Chondrocyte (in vitro differentiated cells): ENCODE results near the gene KCNN1. TPM values are rescaled to one million over a fixed set of nuclear protein-coding genes. Genes with fewer than 3 reads are reported as not detected.
"Not testable (repeated sequence)": the region's sequence is repeated elsewhere in the genome, so short reads cannot be mapped to it uniquely, and the experiment has no call there.

ENCODE experiments used
- DNase-seq: peaks from one replicate; pipeline ENCODE4 v3.0.0; 2021; ENCODE audit warnings: mixed read lengths, low spot score
- H3K27ac Mint-ChIP-seq: one replicate; pipeline ENCODE4 v1.8.0; 2021; ENCODE audit warnings: mild to moderate bottlenecking, moderate library complexity, mixed read lengths; ENCODE audit not compliant: unreplicated experiment
- H3K27me3 Mint-ChIP-seq: 2 replicates; pipeline ENCODE4 v1.8.0; 2021; ENCODE audit warnings: low read depth, mixed read lengths
- H3K36me3 Mint-ChIP-seq: 2 replicates; pipeline ENCODE4 v1.8.0; 2021; ENCODE audit warnings: low read depth, mixed read lengths
- H3K4me1 Mint-ChIP-seq: 2 replicates; pipeline ENCODE4 v1.8.0; 2021; ENCODE audit warnings: low read depth, mild to moderate bottlenecking, mixed read lengths
- H3K4me3 Mint-ChIP-seq: one replicate; pipeline ENCODE4 v1.8.0; 2021; ENCODE audit warnings: mild to moderate bottlenecking, moderate library complexity, mixed read lengths; ENCODE audit not compliant: unreplicated experiment
- H3K9me3 Mint-ChIP-seq: 2 replicates; pipeline ENCODE4 v1.8.0; 2021; ENCODE audit warnings: low read depth, mixed read lengths
- total RNA-seq: library from RNA; stranded (reverse); gene quantifications from 3 replicates; pipeline ENCODE4 v1.2.1, GENCODE V29; 2021
- TF ChIP-seq, protein P1 (sequence below): fragments of 200-600 bp; sonication (generic); IDR thresholded peaks from 2 replicates; pipeline ENCODE4 v1.5.0; 2021; ENCODE audit warnings: antibody characterized with exemption, mild to moderate bottlenecking, moderate library complexity

The KCNN1 gene
- total RNA-seq, 1 donor from 2014 or later: not detected

DNA sequence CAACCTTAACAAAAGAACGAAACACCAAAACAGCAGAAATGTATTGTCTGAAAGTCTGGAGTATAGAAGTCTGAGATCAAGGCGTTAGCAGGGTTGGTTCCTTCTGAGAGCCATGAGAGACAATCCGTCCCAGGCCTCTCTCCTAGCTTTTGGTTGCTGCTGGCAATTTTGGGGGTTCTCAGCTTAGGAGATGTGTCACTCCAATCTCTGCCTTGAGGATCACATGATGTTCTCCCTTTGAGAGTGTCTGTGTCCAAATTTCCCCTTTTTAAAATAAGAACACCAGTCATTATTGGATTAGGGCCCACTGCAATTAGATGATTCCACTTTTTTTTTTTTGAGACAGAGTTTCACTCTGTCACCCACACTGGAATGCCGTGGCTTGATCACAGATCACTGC is 10.1 kb downstream of the KCNN1 start:
- no peaks in the 10 kb centered on the region for H3K36me3 Mint-ChIP-seq
- H3K27ac Mint-ChIP-seq: no peak overlapping the region
- H3K4me3 Mint-ChIP-seq: no peak overlapping the region
- DNase-seq: no peak
- H3K9me3 Mint-ChIP-seq: no peaks in the 10 kb centered on the region
- no peaks in the 10 kb centered on the region for H3K4me1 Mint-ChIP-seq
- H3K27me3 Mint-ChIP-seq: peaks cover 7% of the 10 kb centered on the region
- TF ChIP-seq, protein P1, sequence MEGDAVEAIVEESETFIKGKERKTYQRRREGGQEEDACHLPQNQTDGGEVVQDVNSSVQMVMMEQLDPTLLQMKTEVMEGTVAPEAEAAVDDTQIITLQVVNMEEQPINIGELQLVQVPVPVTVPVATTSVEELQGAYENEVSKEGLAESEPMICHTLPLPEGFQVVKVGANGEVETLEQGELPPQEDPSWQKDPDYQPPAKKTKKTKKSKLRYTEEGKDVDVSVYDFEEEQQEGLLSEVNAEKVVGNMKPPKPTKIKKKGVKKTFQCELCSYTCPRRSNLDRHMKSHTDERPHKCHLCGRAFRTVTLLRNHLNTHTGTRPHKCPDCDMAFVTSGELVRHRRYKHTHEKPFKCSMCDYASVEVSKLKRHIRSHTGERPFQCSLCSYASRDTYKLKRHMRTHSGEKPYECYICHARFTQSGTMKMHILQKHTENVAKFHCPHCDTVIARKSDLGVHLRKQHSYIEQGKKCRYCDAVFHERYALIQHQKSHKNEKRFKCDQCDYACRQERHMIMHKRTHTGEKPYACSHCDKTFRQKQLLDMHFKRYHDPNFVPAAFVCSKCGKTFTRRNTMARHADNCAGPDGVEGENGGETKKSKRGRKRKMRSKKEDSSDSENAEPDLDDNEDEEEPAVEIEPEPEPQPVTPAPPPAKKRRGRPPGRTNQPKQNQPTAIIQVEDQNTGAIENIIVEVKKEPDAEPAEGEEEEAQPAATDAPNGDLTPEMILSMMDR: no peak

DNA sequence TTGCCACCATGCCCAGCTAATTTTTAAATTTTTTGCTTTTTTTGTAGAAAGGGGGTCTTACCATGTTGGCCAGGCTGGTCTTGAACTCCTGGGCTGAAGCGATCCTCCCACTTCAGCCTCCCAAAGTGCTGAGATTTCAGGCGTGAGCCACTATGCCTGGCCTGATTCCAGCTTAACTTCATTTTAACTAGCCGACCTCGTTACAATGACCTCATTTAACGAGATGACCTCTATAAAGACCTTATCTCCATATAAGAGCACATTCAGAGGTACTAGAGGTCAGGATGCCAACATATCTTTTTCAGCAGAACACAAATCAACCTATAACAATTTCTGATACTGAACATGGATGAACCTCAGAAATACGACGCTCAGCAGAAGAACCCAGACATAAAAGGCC is 10.6 kb downstream of the KCNN1 start:
- Mint-ChIP-seq H3K4me3 (no peak overlapping the region), H3K4me1 (no peaks in the 10 kb centered on the region), H3K9me3 (no peaks in the 10 kb centered on the region), H3K36me3 (no peaks in the 10 kb centered on the region), H3K27ac (no peak overlapping the region), H3K27me3 (peaks cover 7% of the 10 kb centered on the region)
- TF ChIP-seq, protein P1: no peak
- no peak for DNase-seq

- DNase-seq: no peak
- no peaks in the 10 kb centered on the region for H3K9me3 Mint-ChIP-seq
- TF ChIP-seq, protein P1: no peak
- peaks cover 4% of the 10 kb centered on the region for H3K27me3 Mint-ChIP-seq
- H3K4me3 Mint-ChIP-seq: no peak overlapping the region
- H3K27ac Mint-ChIP-seq: no peak overlapping the region
- no peaks in the 10 kb centered on the region for H3K4me1 Mint-ChIP-seq
- no peaks in the 10 kb centered on the region for H3K36me3 Mint-ChIP-seq
Observed at GRCh38 chr19:17981611-17982010, 14.7 kb downstream of the KCNN1 start.

- Mint-ChIP-seq H3K4me3 (no peak overlapping the region), H3K36me3 (no peaks in the 10 kb centered on the region), H3K27me3 (peaks cover 4% of the 10 kb centered on the region)
Observed at GRCh38 chr19:17982430-17982829, 15.5 kb downstream of the KCNN1 start.

GRCh38 chr19:17985037-17985818 is 18.3 kb downstream of the KCNN1 start:
- no peaks in the 10 kb centered on the region for H3K9me3 Mint-ChIP-seq
- H3K36me3 Mint-ChIP-seq: no peaks in the 10 kb centered on the region
- peaks cover 2% of the 10 kb centered on the region for H3K27me3 Mint-ChIP-seq
- TF ChIP-seq, protein P1: no peak
- no peak for DNase-seq
- H3K4me1 Mint-ChIP-seq: no peaks in the 10 kb centered on the region
- H3K4me3 Mint-ChIP-seq: no peak overlapping the region
- H3K27ac Mint-ChIP-seq: no peak overlapping the region

More at GRCh38 chr19:17982430-17982829, 15.5 kb downstream of the KCNN1 start:
- H3K4me1 Mint-ChIP-seq: no peaks in the 10 kb centered on the region
- no peaks in the 10 kb centered on the region for H3K9me3 Mint-ChIP-seq
- no peak overlapping the region for H3K27ac Mint-ChIP-seq
- DNase-seq: no peak
- TF ChIP-seq, protein P1: no peak

GRCh38 chr19:17986569-17986968 is 19.7 kb downstream of the KCNN1 start:
- not testable (repeated sequence) for H3K36me3 Mint-ChIP-seq, H3K9me3 Mint-ChIP-seq, H3K4me1 Mint-ChIP-seq, H3K27me3 Mint-ChIP-seq, H3K27ac Mint-ChIP-seq, H3K4me3 Mint-ChIP-seq, DNase-seq
